ENCODE data around the gene ASGR2. TPM values are rescaled to one million over a fixed set of nuclear protein-coding genes. Genes with fewer than 3 reads are reported as not detected.
A peak's percentile ranks its signal among the peaks of the same experiment; 100 is the strongest.
"Not testable (repeated sequence)": the region's sequence is repeated elsewhere in the genome, so short reads cannot be mapped to it uniquely, and the experiment has no call there.

The ASGR2 gene
- total RNA-seq = 1 to 10 TPM in 1 of 9 donors, under 1 TPM in 4, not detected in 4; 0.14 to 1.1 (median 0.61) TPM
- 1 to 10 TPM in 2 of 3 donors, under 1 TPM in 1; 0.35 to 1.4 (median 1.2) TPM for polyA plus RNA-seq
- long read RNA-seq, donor 1 = 0 reads
- long read RNA-seq, donor 2 = 0 reads
- long read RNA-seq, donor 3 = 0 reads
- long read RNA-seq, donor 4 = 0 reads
- long read RNA-seq, donor 5, partial matches to known transcripts = 0 of 2 reads
- long read RNA-seq, donor 5, other reads (novel, unspliced or antisense) = 2 of 2 reads
- long read RNA-seq, donor 6 = 0 reads
- long read RNA-seq, donor 7 = 0 reads
- long read RNA-seq, donor 8, partial matches to known transcripts = 0 of 2 reads
- long read RNA-seq, donor 8, other reads (novel, unspliced or antisense) = 0 of 2 reads
- long read RNA-seq, donor 9 = 0 reads
- long read RNA-seq, donor 10, partial matches to known transcripts = 0 of 2 reads
- long read RNA-seq, donor 10, other reads (novel, unspliced or antisense) = 0 of 2 reads

GRCh38 chr17:7114241-7114874 is at the start of gene ASGR2:
Gene ASGR2, minus strand, starts transcription at chr17:7114822. Its CDS starts 582 bp downstream, at chr17:7114240.
- TF ChIP-seq CTCF (IDR thresholded peaks at IDR 0.05) (no peak), POLR2A (IDR thresholded peaks at IDR 0.05) (no peak)
- DNase-seq = peak in 1 of 7 donors; percentile 8
- Histone ChIP-seq H3K4me1 (replicated peaks in 1 of 2) (no peaks in the 10 kb centered on the region), H3K4me3 (no peak within 1 kb of the TSS), H3K27me3 (no peaks in the 10 kb centered on the region), H3K9me3 (replicated peaks in 1 of 3) (no peaks in the 10 kb centered on the region), H3K36me3 (replicated peaks in 1 of 2) (no peaks in the 10 kb centered on the region), H3K27ac (peak within 1 kb of the TSS in 2 of 5 donors; percentile 26 to 75)
- WGBS, 4 donors = 67 to 83% (median 79%) methylated on average over 11 to 14 of the region's 14 CpGs
- intact Hi-C loops (cut with DNase I) = no loop called here

GRCh38 chr17:7159571-7159970 is 44.9 kb upstream of the ASGR2 start:
- 67 to 73% (median 71%) methylated on average over 10 of the region's 10 CpGs for WGBS, 4 donors
- H3K27me3 ChIP-seq; H3K4me1 ChIP-seq (replicated peaks in 1 of 2); H3K27ac ChIP-seq; H3K4me3 ChIP-seq; H3K36me3 ChIP-seq (replicated peaks in 1 of 2); DNase-seq; intact Hi-C loops (cut with DNase I); H3K9me3 ChIP-seq (replicated peaks in 1 of 3): not testable (repeated sequence)

GRCh38 chr17:7158424-7158823 is 43.8 kb upstream of the ASGR2 start:
- H3K4me3 ChIP-seq; H3K27me3 ChIP-seq; intact Hi-C loops (cut with DNase I); H3K4me1 ChIP-seq (replicated peaks in 1 of 2); H3K36me3 ChIP-seq (replicated peaks in 1 of 2); DNase-seq; H3K9me3 ChIP-seq (replicated peaks in 1 of 3); H3K27ac ChIP-seq: not testable (repeated sequence)
- 79 to 84% (median 81%) methylated on average over 10 of the region's 10 CpGs for WGBS, 4 donors

GRCh38 chr17:7156342-7156940 is 41.8 kb upstream of the ASGR2 start:
- Histone ChIP-seq H3K4me3 (no peak overlapping the region), H3K9me3 (replicated peaks in 1 of 3) (no peaks in the 10 kb centered on the region), H3K27me3 (no peaks in the 10 kb centered on the region), H3K27ac (no peak overlapping the region), H3K4me1 (replicated peaks in 1 of 2) (no peaks in the 10 kb centered on the region), H3K36me3 (replicated peaks in 1 of 2) (no peaks in the 10 kb centered on the region)
- 52 to 67% (median 62%) methylated on average over 10 of the region's 10 CpGs for WGBS, 4 donors
- intact Hi-C loops (cut with DNase I) = no loop called here
- DNase-seq = no peak
- no peak for TF ChIP-seq CTCF (IDR thresholded peaks at IDR 0.05)
- TF ChIP-seq POLR2A (IDR thresholded peaks at IDR 0.05) = no peak

GRCh38 chr17:7147772-7148171 is 33.1 kb upstream of the ASGR2 start:
- DNase-seq = no peak
- WGBS, 4 donors = 48 to 63% (median 51%) methylated on average over 1 to 3 of the region's 3 CpGs
- H3K27me3 ChIP-seq = no peaks in the 10 kb centered on the region
- no peak overlapping the region for H3K27ac ChIP-seq
- H3K9me3 ChIP-seq (replicated peaks in 1 of 3) = no peaks in the 10 kb centered on the region
- no peak overlapping the region for H3K4me3 ChIP-seq
- H3K4me1 ChIP-seq (replicated peaks in 1 of 2) = no peaks in the 10 kb centered on the region
- H3K36me3 ChIP-seq (replicated peaks in 1 of 2) = no peaks in the 10 kb centered on the region
- TF ChIP-seq CTCF (IDR thresholded peaks at IDR 0.05) (no peak), POLR2A (IDR thresholded peaks at IDR 0.05) (no peak)
- intact Hi-C loops (cut with DNase I) = no loop called here

Data from adrenal gland (tissue), 19 donors.